Activated naive CD4-positive, alpha-beta T cell treated with anti-CD3 and anti-CD28 coated beads for 36 hours (primary cell): Measurements from ENCODE around the gene NELL1. TPM values are rescaled to one million over a fixed set of nuclear protein-coding genes. Genes with fewer than 3 reads are reported as not detected.

Source experiments
- CTCF ChIA-PET: fragments of 350-600 bp; sonication (Branson Sonifier 250); formaldehyde crosslinking; loops from one replicate; lab custom pipeline; 2021; ENCODE audit warnings: antibody characterized with exemption; lab: Charles Lee
- DNase-seq: peaks from one replicate; pipeline ENCODE4 v3.0.0-alpha.2; 2020
- H3K27ac Mint-ChIP-seq: one replicate; pipeline ENCODE4 v1.8.0; 2021; ENCODE audit warnings: mild to moderate bottlenecking, mixed read lengths
- H3K27me3 Mint-ChIP-seq: one replicate; pipeline ENCODE4 v1.8.0; 2021; ENCODE audit warnings: low read depth, mixed read lengths
- H3K36me3 Mint-ChIP-seq: one replicate; pipeline ENCODE4 v1.8.0; 2021; ENCODE audit warnings: low read depth, mixed read lengths
- H3K4me1 Mint-ChIP-seq: one replicate; pipeline ENCODE4 v1.8.0; 2021; ENCODE audit warnings: low read depth, mixed read lengths
- H3K4me3 Mint-ChIP-seq: one replicate; pipeline ENCODE4 v1.8.0; 2021; ENCODE audit warnings: mild to moderate bottlenecking, moderate library complexity, mixed read lengths
- H3K9me3 Mint-ChIP-seq: one replicate; pipeline ENCODE4 v1.8.0; 2021; ENCODE audit warnings: mixed read lengths
- intact Hi-C: fragments of 100-400 bp; cut with micrococcal nuclease; formaldehyde crosslinking; loops from one replicate; pipeline ENCODE4 v1.15.1; 2023
- total RNA-seq, 2 experiments: library from RNA; stranded (reverse); gene quantifications; one replicate each; pipeline ENCODE4 v1.2.3, GENCODE V29; 2021

NELL1 gene
- total RNA-seq, 2 experiments from 2014 or later = not detected

DNA sequence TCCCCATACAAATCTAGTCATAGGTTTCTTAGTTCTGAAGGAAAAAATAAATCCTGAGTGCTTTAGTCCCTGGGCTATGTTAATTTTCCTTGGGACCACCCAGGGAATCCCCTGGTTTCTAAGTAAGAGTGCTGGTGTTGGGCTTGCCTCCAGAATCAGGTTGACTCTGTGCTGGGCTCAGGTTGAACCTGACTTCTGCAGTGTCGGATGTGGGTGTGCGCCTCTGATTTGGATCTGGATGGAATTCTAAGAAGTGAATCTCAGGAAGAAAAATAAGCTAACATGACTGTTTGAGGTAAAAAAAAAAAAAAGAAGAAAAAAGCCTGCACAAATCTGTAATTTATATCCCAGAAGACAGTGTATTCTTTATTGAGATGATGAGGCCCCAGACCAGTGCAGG, 29.0 kb upstream of the NELL1 start:
- intact Hi-C loops = loop anchor here (10.0 kb wide), 1 partner anchor 1494 kb away; no protein-coding TSS in a partner anchor
- Mint-ChIP-seq H3K4me1 (no peaks in the 10 kb centered on the region), H3K27me3 (peaks cover 6% of the 10 kb centered on the region), H3K9me3 (no peaks in the 10 kb centered on the region), H3K4me3 (no peak overlapping the region), H3K36me3 (no peaks in the 10 kb centered on the region), H3K27ac (no peak overlapping the region)
- CTCF ChIA-PET = no interaction called here
- no peak for DNase-seq

DNA sequence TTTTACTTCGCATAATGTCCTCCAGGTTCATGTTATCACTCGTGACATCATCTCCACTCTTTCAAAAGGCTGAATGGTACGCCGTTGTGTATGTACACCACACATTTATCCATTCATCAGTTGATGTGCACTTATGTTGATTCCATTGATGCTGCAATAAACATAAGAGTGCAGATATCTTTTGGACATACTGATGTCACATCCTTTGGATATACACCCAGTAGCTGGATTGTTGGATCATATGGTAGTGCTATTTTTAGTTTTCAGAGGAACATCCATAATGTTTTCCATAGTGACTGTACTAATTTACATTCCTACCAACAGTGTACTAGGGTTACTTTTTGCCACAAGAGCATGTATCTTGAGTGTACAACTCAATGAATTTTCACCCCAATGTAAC, 25.0 kb upstream of the NELL1 start:
- Mint-ChIP-seq H3K4me3 (no peak overlapping the region), H3K36me3 (no peaks in the 10 kb centered on the region), H3K9me3 (no peaks in the 10 kb centered on the region), H3K4me1 (no peaks in the 10 kb centered on the region), H3K27ac (no peak overlapping the region), H3K27me3 (peaks cover 5% of the 10 kb centered on the region)
- intact Hi-C loops = loop anchor here (10.0 kb wide), 1 partner anchor 1490 kb away; no protein-coding TSS in a partner anchor
- CTCF ChIA-PET = interaction anchor here (1.3 kb wide), 1 partner anchor 29 kb away, joined by 4 read pairs; no protein-coding TSS in a partner anchor
- DNase-seq = no peak

DNA sequence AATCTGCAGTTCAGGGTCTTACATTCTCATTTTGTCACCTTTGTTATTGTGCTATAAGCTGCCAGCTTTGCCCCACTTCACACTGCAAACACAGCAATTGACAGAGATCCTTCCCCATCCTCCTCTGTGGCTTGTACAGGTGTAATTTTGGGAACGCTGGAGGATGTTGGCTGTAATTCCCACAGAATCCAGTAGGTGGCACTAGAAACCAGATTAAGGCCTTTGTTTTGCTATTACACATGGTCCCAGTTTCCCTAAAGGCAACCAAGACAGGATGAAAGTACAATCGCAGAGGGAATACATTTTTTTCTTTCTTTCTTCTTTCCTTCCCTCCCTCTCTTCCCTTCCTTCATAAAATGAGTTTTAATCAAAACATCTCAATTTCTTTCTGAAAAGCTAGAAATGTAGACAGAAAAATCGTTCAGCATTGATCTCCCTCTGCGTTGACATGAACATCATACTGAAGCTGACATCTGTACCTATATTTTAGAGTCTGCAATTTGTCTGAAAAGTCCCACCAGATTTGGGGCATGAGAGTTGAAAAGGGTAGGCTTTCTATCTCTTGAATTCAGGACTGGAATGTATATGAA, 21.3 kb upstream of the NELL1 start:
- CTCF ChIA-PET = interaction anchor here (0.6 to 4.5 kb wide), 10 partner anchors 9 to 1656 kb away, joined by 3 to 22 read pairs (median 4); no protein-coding TSS in a partner anchor
- no peaks in the 10 kb centered on the region for H3K4me1 Mint-ChIP-seq
- DNase-seq = peak; percentile 55
- H3K9me3 Mint-ChIP-seq = no peaks in the 10 kb centered on the region
- H3K36me3 Mint-ChIP-seq = no peaks in the 10 kb centered on the region
- peaks cover 5% of the 10 kb centered on the region for H3K27me3 Mint-ChIP-seq
- intact Hi-C loops = loop anchor here (1.0 to 10.0 kb wide), 6 partner anchors 24 to 1656 kb away; no protein-coding TSS in a partner anchor
- H3K4me3 Mint-ChIP-seq = no peak overlapping the region
- H3K27ac Mint-ChIP-seq = no peak overlapping the region

DNA sequence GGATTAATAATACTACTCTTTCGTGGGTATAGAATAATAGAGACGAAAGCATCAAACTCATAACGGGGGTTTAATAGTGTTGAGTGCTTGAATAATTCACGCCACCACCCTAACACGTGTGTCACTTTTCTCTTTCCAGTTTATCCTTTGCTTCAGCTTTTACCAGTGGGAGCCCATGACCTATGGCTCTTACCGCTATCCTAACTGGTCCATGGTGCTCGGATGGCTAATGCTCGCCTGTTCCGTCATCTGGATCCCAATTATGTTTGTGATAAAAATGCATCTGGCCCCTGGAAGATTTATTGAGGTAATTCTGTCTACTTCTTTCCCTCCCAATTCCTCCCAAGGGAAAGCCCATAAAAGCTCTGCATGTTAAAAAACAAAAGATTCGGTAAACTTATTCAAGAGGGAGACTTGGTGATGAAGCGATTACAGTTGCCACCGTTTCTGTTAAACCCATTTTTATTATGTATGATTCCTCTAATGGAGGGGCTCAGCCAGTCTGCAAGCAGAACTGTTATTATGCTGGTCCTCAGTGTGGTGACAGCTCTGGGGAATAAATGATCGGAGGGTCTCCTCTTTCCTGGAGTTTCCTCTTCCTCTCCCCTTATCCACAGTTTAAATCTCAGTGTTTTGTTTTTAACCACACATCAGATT, 17.1 kb upstream of the NELL1 start:
- DNase-seq = no peak
- no peaks in the 10 kb centered on the region for H3K36me3 Mint-ChIP-seq
- peaks cover 9% of the 10 kb centered on the region for H3K27me3 Mint-ChIP-seq
- no peak overlapping the region for H3K4me3 Mint-ChIP-seq
- H3K27ac Mint-ChIP-seq = no peak overlapping the region
- H3K9me3 Mint-ChIP-seq = no peaks in the 10 kb centered on the region
- CTCF ChIA-PET = no interaction called here
- no peaks in the 10 kb centered on the region for H3K4me1 Mint-ChIP-seq
- intact Hi-C loops = no loop called here

DNA sequence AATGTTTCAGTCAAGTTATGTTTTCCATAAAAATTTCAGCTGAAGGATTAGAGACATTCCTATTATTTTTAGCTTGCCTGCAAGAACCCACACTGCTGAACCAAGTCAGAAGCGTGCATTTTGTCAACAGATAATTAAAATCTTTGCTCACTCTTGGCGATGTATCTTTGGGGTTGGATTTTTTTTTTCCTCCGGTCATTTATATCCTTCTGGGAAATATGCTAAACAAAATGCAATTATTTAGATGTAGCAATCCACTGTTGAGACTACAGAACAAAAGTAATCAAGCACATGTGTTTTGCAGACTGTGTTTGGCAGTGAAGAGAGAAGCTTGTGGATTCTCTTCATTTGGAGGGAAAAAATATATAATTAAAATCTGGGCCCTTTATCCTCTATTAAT, 15.3 kb upstream of the NELL1 start:
- Mint-ChIP-seq H3K36me3 (no peaks in the 10 kb centered on the region), H3K4me1 (no peaks in the 10 kb centered on the region), H3K27ac (no peak overlapping the region), H3K4me3 (no peak overlapping the region), H3K9me3 (no peaks in the 10 kb centered on the region), H3K27me3 (peaks cover 4% of the 10 kb centered on the region)
- CTCF ChIA-PET = interaction anchor here (0.7 to 0.8 kb wide), 2 partner anchors 134 to 646 kb away, joined by 3 read pairs; no protein-coding TSS in a partner anchor
- intact Hi-C loops = no loop called here
- DNase-seq = no peak

DNA sequence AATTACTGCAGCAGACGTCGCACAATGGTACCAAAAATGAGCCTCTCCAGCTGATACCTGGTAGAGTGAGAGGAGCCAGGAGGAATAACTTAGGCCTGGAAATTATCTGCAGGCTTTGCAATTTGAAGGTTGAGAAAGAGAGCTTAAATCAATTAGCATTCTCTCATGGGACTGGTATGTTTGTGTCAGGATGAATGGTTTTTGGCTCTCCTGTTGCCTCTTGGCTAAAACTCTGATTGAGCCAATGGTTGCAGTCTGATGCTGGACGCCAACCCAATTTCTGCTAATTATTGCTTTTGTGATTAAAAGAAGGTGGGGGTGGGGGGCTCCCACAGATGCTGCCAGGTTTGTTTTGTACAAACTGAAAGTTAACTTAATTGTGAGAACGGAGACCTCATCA, 12.5 kb upstream of the NELL1 start:
- intact Hi-C loops = no loop called here
- peaks cover 4% of the 10 kb centered on the region for H3K27me3 Mint-ChIP-seq
- no peaks in the 10 kb centered on the region for H3K9me3 Mint-ChIP-seq
- no peak overlapping the region for H3K4me3 Mint-ChIP-seq
- DNase-seq = no peak
- no peaks in the 10 kb centered on the region for H3K4me1 Mint-ChIP-seq
- CTCF ChIA-PET = interaction anchor here (0.6 to 2.4 kb wide), 4 partner anchors 9 to 14 kb away, joined by 3 to 7 read pairs (median 3); no protein-coding TSS in a partner anchor
- no peak overlapping the region for H3K27ac Mint-ChIP-seq
- no peaks in the 10 kb centered on the region for H3K36me3 Mint-ChIP-seq

DNA sequence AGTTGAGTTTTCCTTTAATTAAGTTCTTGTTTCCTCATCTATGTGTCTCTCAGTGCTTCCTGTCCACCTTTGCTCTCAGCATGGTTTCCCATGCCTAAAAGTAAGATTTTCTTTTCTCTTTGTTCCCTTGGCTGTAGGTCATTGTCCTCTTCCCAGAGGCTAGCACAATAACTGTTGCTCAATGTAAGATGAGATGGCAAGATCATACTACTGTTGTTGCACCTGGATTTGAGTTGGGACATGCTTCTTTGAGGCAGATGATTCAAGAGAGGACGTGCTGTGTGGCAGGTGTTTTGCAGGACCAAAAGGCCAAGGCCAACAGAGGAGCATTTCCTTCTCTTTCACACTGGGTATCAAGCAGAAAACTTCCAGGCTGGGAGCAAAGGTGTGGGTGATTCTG, 11.3 kb upstream of the NELL1 start:
- intact Hi-C loops = no loop called here
- Mint-ChIP-seq H3K27ac (no peak overlapping the region), H3K4me1 (no peaks in the 10 kb centered on the region), H3K4me3 (no peak overlapping the region), H3K36me3 (no peaks in the 10 kb centered on the region), H3K9me3 (no peaks in the 10 kb centered on the region), H3K27me3 (peaks cover 4% of the 10 kb centered on the region)
- CTCF ChIA-PET = no interaction called here
- no peak for DNase-seq

DNA sequence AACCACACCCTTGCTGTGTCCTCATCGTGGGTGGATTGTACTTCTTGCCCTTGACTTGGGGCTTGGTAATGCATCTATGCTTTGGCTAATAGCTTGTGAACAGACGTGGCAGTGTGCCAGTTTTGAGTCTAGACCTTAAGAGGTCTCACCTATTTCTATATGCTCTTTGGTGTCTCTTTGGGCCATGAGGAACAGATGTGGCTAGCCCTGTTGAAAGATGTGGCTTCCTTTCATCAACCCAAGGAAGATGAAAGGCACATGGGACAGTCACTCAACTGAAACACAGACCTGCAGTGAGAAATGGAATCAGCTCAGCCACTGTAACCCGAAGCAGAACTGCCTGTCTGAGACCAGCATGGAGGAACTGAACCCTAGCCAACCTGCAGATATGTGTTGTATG, 7.9 kb upstream of the NELL1 start:
- H3K9me3 Mint-ChIP-seq = no peaks in the 10 kb centered on the region
- H3K4me3 Mint-ChIP-seq = no peak overlapping the region
- DNase-seq = no peak
- H3K27ac Mint-ChIP-seq = no peak overlapping the region
- H3K36me3 Mint-ChIP-seq = no peaks in the 10 kb centered on the region
- H3K27me3 Mint-ChIP-seq = peaks cover 16% of the 10 kb centered on the region
- intact Hi-C loops = loop anchor here (10.0 kb wide), 1 partner anchor 507 kb away; no protein-coding TSS in a partner anchor
- no peaks in the 10 kb centered on the region for H3K4me1 Mint-ChIP-seq
- CTCF ChIA-PET = no interaction called here

DNA sequence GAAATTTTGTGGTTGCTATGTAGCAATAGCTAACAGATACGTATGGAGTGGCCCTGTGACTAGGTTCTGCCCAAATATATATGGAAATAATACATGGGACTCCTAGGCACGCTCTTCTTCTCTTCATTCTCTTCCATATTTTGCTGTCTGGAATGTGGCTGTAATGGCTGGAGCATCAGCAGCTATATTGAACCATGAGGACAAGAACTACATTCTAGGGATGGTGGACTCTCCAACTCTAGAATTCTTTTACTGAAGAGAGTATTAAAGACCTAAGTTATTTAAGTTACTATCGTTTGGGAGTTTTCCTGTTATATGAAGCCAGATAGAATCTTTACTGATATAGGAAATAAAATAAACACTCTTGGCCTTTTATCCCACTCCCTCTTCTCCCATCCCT, 7.5 kb upstream of the NELL1 start:
- intact Hi-C loops = loop anchor here (10.0 kb wide), 1 partner anchor 507 kb away; no protein-coding TSS in a partner anchor
- Mint-ChIP-seq H3K4me1 (no peaks in the 10 kb centered on the region), H3K36me3 (no peaks in the 10 kb centered on the region), H3K27me3 (peaks cover 20% of the 10 kb centered on the region), H3K27ac (no peak overlapping the region), H3K4me3 (no peak overlapping the region), H3K9me3 (no peaks in the 10 kb centered on the region)
- CTCF ChIA-PET = no interaction called here
- no peak for DNase-seq

DNA sequence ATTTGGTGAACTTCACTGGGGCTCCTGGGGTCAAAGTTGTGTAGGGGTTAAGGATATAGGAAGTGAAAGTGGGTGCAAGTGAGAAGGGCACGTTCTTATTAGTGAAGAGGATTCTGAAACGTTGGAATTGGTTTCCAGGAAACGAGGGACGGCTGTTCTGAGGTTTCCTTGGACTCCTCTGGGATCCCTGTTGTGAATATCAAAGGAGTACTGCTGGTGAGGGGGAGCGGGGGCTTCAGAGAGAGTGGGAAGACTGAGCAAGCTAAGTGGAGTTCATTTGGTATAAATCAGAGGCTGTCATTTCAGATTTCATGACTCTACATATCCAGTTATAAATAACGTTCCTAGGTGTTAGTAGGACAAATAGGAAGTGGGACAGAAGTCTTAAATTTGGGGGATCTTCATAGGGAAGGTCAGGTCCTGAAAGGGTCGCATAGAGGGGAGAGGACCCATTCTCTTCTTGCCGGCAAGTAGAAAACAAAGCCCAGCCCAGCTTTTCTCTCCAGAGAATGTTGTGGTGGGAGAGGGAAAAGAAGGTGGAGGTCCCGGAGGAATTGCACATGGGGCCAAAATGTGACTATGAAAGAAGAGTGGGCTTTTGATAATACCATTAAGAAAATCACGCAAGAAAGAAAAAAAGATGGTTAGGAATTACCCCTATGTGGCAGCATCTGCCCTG, 1.1 kb upstream of the NELL1 start:
- H3K27ac Mint-ChIP-seq = no peak overlapping the region
- no peak for DNase-seq
- H3K36me3 Mint-ChIP-seq = no peaks in the 10 kb centered on the region
- peaks cover 12% of the 10 kb centered on the region for H3K4me1 Mint-ChIP-seq
- intact Hi-C loops = loop anchor here (10.0 kb wide), 1 partner anchor 513 kb away; no protein-coding TSS in a partner anchor
- no peak overlapping the region for H3K4me3 Mint-ChIP-seq
- H3K27me3 Mint-ChIP-seq = peaks cover 67% of the 10 kb centered on the region
- CTCF ChIA-PET = interaction anchor here (0.7 to 0.9 kb wide), 2 partner anchors 20 to 53 kb away, joined by 3 to 6 read pairs; no protein-coding TSS in a partner anchor
- no peaks in the 10 kb centered on the region for H3K9me3 Mint-ChIP-seq

DNA sequence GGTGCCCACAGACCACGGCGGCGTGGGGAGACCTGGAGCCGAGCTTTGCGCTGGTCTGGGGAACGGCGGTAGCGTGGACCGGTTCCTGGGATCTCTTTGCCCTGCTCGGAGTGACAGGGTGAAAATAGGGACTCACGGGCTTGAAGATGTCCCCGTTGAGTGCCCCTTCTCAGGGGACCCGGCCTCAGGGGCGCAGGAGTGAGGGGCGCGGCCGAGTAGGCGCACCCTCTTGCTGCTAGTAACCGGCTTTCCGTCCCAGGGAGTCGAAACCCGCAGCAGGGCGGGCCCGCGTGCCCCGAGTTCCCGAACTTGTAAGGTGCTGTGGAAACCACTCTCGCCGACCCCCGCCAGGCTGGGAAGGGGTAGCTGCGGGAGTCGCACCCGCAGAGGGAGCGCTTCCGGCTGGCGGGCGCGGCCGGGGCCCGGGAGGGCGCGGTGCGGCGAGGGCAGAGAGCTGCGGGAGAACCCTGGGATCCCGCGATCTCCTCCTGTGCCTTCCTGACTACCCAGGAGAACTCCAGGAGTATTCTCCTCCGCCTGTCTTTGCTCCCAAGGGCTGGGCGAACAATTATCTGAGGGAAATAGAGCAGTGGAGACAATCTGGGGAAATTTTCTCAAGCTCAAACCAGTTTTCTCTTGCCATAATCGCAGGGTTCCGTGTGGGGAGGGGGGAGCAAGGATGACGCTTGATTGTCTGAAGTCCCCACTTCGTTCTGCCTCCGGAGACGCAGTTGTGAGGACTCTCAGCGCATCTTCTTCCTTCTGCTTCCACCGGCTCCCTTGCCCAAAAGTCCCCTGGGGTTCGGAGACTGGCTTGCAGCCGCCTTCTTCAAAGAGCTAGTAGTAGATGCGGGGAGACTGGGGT, 666 bp downstream of the NELL1 start:
- Mint-ChIP-seq H3K27me3 (peaks cover 71% of the 10 kb centered on the region), H3K4me3 (no peak overlapping the region), H3K36me3 (no peaks in the 10 kb centered on the region), H3K4me1 (peaks cover 12% of the 10 kb centered on the region), H3K9me3 (no peaks in the 10 kb centered on the region), H3K27ac (no peak overlapping the region)
- intact Hi-C loops = loop anchor here (10.0 kb wide), 2 partner anchors 205 to 515 kb away; no protein-coding TSS in a partner anchor
- CTCF ChIA-PET = interaction anchor here (1.2 to 4.1 kb wide), 3 partner anchors 14 to 21 kb away, joined by 4 to 22 read pairs (median 7); no protein-coding TSS in a partner anchor
- DNase-seq = no peak
